ENCODE data around the gene MRPS10.
"Not testable (repeated sequence)": the region's sequence is repeated elsewhere in the genome, so short reads cannot be mapped to it uniquely, and the experiment has no call there.

The MRPS10 gene

DNA sequence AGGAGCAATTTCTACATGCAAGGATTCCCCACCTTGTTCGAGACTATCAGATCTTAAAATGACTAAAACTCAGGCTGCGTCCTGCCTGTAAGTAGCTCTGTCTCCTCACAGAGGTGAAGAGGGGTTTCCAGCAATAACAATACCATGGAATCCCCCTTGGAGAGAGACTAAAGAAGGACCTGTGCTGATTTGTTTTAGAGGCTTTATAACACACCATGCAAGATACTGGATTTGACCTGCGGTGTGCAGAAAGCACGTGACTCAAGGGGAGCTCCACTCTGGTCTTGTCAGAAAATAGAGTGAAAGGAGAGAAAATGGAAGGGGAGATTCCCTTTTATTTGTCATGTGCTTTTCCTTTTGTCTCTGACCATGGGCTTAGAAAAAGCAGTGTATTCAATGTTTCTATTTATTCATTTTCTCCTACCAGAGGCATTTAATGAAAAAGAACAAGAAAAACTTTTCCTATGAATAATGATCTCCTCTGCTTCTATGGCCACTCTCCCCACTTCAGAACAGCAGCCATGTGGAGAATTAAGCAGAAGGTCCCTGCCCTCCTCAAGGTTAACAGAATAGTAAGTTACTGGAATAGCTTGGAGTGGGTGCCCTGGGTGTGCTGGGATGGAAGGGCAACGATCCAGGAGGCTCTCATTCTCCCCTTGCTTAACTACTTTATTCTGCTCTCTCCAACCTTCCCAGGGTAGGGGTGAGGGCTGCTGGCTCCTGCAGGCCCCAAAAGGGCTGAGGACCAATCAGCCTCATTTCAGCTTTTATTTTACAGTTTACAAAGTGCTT lies 19.2 kb upstream of the MRPS10 start:
- DNase-seq: no peak

DNA sequence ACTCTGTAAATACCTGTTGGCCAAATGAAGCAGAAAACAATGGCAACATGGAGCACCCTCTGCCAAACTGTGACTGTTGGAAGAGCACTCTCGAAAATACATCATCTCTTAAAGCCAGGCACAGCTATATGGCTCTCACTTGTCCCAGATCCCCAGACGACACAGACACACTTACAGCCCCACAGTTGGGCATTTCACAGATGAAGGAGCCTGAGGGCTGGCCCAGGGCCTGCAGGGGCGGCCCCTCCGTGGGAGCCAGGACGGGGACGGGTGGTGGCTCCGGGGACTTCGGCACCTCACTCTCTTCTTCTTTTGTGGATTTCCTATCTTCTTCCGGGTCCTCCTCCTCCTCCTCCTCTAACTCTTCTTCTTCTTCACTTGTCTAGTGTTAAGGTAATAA lies 18.4 kb upstream of the MRPS10 start:
- no peak for DNase-seq

DNA sequence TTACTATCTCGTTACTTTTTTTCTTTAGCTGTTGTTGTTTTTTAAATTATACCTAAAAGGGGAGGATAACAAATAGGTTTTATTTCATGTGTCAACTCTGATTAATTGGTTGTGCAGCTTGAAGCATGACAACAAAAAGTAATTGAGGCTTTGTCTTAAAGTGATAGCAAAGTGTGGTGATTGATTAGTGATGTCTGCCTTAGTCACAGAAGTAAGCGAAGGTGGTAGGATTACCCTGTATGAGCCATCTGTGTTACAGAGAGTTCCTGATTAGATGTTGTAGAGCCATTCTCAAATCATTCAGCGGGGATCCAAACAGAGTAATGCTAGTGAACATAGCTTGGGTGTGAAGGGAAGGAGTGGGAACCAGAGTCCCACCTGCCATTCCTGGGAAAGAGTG lies 14.4 kb upstream of the MRPS10 start:
- no peak for DNase-seq

DNA sequence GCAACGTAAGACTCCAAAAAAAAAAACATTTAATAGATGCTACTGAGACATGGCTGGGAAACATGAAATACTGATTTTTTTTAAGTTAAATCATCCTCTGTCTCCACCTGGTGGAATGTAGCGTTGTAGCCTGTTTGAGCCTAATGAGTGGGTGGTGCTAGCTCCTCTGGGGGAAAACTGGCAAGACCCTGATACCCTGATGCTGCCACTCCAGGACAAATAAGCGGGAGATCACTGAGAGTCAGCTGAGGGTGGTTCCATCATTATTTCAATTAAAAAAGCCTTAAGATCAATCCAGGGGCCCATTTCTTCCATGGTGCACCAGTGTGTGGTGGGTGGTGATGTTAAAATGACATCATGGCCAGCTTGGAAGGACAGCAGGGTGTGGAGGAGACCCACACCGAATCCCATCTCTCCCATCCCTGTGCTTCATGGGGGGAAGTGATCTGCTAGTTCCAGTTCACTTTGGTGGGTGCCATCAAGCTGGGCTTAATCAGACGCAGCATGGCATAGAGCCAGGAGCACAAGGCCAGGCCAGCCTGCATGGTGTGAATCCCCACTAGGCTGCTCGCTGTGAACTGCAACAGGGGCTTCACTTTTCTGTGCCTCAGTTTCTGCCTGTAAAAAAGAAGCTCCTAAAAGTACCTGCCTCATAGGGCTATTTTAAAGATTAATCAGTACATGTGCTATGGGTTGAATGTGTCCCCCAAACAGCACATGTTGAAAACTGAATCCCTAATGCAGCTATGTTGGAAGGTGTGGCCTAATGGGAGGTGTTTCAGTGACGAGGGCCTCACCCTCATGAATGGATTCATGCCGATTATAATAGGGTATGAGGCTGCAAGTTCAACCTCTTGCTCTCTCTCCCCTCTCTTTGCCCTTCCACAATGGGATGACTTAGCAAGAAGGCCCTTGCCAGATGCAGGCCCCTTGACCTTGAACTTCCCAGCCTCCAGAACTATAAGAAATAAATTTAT lies 13.0 kb upstream of the MRPS10 start:
- no peak for DNase-seq

DNA sequence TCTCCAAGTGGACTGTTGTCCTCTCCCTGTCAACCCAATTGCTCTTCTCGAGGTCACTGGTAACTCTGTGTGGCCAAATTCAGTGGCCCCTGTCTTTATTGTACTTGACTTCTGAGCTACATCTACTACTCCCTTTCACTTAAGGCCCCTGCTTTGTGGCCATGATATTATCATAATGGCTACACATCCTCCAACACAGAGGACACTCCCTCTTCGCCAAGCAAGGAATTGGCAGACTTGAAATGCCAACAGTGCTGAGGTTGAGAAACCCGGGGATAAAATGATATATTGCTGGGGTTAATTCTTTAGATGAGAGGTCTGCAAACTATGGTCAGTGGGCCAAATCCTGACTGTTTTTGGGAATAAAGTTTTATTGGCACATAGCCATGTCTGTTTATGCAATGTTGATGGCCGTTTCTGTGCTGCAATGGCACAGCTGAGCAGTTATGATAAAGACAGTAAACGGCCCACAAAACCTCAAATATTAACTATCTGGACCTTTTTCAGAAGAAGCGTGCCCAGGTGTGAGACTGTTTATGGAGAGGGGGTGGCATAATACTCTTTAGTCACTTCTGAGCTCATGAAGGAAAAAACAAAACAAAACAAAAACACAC lies 12.0 kb upstream of the MRPS10 start:
- no peak for DNase-seq

DNA sequence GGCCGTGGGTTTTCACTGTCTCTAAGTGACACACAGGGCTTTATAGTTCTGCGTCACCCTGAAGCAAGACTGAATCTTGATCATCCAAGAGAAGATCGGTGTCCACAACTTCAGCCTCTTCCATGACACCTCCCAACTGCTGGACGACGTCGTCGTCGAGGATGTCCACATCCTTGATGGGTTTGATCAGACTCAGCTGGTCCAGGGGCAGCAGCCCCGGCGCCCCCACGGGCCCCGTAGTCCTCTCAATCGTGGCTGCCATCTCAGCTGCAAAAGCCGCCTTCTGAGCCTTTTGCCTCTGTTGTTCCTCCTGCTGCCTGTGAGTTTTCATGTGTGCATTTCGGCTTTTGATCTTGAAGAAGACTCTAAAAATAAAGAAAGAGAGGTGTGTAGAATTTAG lies 10.6 kb upstream of the MRPS10 start:
- no peak for DNase-seq

DNA sequence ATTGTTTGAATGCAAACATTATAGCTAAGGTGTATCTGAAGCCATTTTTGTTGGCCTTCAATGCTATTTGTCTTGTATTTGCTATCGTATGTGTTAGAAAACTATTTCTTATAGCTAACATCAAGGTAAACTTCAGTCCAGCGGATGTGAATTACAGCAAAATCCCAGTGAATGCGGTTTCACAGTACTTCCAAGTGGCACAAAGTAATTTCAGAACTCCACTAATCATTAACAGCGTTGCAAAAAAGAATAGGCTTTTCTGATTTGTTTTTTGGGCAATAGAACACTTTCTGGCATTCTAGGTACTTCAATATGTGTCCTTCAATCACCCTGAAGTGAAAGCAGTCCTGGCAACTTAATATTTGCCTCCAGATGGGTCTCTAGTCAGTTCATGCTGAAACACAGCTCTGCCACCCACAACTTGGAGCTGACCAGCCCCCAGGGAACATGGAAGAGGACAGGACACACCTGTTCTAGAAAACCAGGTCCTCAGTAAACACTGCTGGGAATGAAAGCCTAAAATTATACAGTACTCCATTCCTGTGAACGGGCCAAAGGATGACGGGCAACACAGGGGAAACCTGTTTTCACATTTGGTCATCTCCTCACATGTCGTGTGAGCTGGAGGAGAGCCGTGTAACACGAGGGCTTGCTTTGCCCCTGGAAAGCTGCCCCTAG lies 9.7 kb upstream of the MRPS10 start:
- DNase-seq: no peak

DNA sequence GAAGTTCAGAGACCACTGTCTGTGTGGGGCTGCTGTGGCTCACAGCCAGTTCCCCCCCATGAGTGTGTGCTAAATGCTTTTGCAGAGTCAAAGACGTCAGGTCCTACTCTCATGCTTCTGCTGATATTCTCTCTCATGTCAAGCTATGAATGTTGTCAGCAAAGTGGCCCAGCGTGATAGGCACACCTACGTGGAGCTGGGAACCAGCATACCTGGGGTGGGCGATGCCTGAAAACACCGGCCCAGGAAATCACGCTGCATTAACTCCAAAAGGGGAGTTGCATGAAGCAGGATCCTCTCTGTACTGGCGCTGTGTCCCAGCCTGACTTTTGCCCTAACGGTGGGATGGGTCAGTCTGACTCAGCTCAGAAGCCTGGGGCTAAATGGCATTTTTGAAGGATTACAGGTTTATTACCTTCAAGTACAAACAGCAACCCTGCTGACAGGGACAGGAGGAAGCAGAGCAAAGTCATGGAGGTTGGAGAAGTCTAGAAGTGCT lies 9.0 kb upstream of the MRPS10 start:
- DNase-seq: no peak

DNA sequence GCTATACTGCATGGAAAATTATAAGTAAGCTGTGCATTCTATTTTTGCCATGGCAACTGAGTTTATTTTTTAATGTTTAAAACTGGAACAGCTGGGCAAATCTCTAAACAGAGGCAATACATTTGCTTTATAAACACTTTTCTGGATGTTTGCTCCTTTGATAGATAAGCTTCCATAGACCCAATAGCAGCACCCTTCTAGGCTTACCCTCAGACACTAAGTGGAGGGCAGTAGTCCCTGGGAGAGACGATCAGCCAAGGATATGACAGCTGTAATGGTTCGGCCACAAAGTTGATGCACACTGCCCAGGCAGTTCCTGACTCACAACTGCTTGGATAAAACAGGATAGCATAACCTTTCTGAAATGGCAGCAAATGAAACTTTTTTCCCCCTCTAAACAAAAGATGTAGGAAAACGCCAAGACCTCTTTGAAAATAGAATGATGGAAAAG lies 8.5 kb upstream of the MRPS10 start:
- DNase-seq: no peak

DNA sequence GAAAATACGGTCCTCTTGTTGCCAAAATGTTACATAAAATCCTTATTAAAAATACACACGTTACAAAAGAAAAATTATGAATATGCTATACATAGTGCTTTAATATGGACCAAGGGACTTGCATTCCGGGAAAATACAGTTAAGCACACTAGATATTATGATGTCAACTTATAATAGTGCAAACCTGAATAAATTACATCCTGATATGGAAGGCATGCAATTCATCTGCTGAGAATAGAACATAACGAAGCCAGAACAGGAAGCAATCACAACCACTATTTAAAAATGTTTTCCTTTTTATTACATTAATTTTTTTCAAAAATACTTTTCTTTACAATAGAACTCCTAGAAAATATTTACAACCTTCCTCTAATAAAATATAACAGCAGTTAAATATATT lies 7.8 kb upstream of the MRPS10 start:
- no peak for DNase-seq

DNA sequence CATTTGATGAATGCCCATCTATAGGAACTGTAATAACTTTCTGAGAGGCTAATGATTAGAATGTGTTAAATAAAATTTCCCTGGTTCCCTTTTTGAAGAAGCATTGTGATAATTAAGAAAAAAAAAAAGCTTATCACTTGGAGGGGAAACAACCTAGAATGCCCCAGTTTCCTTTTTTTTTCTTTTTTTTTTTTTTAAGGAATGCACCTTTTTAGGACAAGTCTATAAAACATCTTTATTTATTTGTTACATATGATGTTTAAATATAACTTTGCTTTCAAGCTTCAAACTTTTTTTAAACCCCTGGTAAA lies 7.3 kb upstream of the MRPS10 start:
- no peak for DNase-seq

DNA sequence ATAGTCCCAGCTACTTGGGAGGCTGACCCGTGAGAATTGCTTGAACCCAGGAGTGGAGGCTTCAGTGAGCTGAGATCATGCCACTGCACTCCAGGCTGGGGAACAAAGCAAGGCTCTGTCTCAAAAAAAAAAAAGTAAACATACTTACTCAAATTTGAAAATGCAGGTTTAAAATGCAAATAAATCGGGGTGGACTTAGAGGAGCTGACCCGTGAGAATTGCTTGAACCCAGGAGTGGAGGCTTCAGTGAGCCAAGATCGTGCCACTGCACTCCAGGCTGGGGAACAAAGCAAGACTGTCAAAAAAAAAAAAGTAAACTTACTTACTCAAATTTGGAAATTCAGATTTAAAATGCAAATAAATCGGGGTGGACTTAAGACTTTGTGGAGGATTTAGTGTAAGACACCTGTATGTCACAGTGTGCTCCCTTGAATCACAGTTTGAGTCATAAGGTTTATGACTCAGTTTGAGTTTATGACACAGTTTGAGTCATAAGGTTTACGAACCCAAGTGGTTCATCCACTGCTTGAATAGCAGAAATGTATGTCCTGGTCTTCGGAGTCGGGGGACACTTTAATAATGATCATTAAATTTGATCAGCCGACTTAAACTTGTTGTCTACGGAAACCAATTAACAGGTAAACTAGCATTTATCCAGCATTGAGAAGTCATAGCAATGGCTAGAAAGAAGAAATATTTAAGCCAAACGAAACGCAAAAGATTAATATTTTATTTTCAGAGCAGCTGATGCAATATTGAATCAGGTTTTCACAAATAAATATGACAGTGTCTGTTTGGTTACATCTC lies 6.8 kb upstream of the MRPS10 start:
- DNase-seq: no peak

DNA sequence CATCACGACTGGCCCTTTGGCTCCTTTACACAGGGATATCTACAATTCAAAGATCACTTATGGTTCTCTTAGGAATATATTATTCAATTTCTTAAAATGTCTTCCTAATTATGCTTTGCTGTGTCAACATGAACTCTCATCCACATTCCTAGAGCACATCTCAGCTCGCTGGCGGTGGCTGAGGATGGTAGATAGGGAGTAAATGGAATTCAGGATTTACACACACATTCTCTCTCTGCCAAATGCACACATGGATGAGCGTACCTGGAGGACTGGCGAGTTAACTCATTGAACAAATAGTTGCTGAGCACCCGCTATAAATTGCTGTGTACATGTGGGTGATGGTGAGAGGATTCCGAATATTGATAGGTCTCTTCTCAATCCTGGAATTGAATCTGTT lies 4.8 kb upstream of the MRPS10 start:
- no peak for DNase-seq

DNA sequence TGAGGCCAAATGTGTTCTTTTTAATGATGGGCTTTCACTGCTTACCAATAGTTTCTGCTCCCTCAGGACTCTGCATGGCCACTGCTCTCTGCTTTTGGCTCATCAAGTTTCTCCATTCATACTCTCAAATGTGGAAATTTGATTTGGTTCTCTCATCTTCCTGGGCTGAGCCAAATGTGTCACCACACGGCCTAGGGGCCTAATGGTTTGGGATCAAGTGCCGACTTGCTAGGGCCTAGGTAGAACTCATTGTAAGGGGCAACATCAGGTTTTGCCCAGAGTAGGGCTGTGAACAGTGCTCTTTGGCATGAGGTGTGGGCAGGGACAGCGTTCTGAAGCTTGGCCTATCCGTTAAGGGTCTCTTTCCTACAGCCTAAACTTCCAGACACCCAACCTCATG lies 3.9 kb upstream of the MRPS10 start:
- no peak for DNase-seq

DNA sequence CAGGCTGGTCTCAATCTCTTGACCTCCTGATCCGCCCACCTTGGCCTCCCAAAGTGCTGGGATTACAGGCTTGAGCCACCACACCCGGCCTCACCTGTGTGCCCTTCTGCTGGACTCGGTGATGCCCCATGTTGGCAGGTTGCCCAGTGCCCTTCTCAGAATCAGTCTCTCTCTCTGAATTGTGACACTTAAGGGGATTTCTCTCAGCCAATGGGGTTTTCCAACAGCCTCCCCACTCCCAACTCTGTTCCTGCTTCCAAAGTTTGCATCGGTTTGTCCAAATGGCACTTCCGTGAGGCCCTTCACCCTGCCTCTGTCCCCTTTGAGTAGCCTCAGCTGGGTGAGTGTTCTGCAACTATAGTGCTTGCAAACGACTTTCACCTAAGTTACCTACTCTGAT lies 3.1 kb upstream of the MRPS10 start:
- DNase-seq: no peak

DNA sequence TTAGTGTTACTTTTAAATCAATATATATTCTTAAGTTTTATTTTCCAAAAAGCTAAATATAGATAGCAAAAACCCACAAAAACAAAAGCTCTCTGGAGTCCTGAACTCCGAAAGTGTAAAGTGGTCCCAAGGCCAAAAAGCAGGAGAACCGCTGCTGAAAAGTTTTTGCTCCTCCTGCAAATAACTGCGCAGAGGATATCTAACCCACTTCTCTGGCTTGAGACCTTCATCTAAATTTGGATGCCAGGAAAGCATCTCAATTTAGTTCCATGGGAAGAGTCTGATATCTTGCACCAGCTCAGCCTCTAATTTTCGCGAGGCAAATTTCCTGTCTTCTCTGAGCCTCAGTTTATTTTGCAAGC lies 523 bp downstream of the MRPS10 start:
- DNase-seq: no peak

DNA sequence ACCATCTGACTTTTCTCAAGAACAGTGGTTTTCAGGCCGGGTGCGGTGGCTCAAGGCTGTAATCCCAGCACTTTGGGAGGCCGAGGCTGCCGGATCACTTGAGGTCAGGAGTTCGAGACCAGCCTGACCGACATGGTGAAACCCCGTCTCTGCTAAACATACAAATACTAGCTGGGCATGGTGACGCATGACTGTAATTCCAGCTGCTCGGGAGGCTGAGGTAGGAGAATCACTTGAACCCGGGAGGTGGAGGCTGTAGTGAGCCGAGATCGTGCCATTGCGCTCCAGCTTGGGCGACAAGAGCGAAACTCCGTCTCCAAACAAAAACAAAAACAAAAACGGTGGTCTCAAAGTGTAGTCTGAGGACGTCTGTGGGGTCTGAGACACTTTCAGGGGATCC lies 1.2 kb downstream of the MRPS10 start:
- not testable (repeated sequence) for DNase-seq

DNA sequence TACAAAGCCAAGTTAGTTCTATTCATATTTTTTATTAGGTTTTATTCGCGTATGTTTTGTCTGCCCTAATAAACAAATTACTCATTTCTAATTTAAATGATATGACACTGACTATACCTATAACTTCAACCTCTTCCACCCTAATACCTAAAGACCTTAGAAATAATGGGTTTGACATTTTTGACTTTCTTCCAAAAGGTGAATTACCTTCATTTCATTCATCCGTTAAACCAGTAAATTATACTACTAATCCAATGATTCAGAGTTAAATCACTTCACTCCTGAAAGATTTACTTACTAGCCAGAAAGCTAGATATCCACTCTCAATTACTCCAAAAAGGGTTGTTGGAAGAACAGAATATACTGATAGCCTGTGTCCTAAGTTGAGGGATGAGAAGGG lies 5.2 kb downstream of the MRPS10 start:
- no peak for DNase-seq

DNA sequence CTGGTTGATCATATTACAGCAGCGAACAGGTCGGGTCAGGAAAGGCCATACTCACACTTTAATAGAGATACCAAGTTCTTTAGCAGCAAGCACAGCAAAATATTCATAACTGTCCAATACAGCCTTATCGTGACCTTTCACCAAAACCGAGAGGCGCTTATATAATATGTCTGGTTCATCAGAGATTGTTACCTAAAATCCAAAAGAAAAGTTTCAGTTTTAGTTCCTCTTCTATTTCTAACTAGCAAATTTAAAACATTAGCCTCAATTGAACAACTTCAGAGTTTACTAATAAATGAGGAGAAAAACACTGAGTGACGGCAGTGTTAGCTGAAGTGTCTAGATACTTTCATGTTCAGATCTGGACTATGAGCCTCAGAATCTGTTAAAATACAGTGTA lies 5.9 kb downstream of the MRPS10 start:
- no peak for DNase-seq

DNA sequence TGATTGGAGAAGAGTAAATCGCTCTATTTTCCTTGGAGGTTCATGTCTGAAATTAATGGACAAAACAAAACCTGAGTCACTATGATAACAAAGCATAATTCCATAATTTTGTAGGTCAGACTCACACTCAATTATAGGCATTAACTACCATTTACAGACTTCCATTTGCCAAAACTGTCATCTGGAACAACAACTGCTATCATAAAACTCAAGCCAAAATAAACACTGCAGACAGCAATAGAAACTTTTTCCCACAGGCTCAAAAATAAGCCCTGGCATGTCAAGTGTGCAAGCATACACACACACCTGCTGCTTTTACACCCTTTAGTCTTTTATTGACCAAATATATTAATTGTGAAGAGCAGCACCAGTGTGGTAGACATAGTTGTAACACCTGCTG lies 7.1 kb downstream of the MRPS10 start:
- DNase-seq: no peak

DNA sequence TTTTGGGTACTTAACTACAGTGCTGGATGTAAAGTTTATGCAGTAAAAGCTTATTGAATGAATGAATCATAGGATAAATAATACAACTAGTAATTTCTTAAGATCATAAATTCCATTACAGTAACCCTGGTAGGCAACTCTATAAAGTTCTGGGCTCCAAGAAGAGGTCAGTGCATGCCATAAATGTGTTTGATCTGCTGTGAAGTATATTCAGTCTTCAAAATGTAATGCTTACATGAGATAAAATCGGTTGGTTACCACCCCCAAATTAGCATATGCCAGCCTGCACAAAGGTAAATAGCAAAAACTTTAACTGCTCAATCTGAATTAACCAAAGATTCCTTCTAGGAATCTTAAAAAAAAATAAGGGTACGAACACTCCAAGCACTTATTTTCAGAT lies 10.1 kb downstream of the MRPS10 start:
- not testable (repeated sequence) for DNase-seq

DNA sequence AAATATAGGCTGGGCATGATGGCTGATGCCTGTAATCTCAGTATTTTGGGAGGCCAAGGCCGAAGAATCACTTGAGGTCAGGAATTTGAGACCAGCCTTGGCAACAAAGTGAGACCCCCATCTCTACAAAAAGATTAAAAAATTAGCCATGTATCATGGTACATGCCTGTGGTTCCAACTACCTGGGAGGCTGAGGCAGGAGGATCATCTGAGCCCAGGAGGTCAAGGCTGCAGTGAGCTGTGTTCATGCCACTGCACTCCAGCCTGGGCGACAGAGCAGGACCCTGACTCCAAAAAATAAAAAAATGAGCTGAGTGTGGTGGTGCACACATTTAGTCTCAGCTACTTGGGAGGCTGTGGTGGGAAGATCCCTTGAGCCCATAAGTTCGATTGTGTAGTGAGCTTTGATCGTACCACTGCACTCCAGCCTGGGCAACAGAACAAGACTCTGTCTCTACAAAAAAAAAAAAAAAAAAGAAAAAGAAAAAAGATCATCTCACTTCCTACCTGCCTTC lies 12.8 kb downstream of the MRPS10 start:
- DNase-seq: no peak
